NK-92 (cell line): Measurements from ENCODE around the gene MAD1L1.
"Not testable (repeated sequence)": the region's sequence is repeated elsewhere in the genome, so short reads cannot be mapped to it uniquely, and the experiment has no call there.

Experiments
- DNase-seq: peaks from one replicate; lab custom pipeline; 2025; ENCODE audit not compliant: unreplicated experiment; lab: John Stamatoyannopoulos, UW

Gene MAD1L1

DNA sequence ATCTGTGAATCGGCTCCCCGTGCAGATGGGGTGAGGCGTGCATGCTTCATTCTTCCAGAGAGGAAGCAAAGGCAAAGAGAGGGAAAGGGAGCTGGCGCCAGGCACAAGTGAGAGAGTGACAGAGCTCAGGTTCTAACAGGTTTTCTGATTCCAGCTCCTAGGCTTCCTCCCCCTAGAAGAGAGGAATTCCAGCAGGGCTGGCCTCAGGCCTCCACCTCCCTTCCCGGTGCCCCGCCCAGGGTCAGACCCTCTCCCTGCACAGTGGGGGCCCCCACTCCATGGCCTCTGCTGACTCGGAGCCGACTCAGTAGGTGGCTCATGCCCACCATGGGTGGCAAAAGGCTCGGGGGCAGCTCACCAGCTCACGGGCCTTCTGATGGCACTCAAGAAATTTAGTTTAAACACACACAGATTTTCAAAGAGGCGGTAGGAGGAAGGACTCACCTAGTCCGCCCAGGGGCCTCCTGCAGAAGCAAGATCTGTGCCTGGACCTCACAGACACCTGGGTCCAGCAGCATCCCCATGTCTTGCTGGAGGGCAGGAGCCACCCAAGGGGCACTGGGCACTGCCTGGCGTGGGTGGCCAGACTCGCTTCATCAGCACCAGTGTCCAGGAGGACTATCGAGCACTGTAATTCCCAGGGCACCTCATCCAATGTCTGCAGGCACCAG, 183.5 kb downstream of the MAD1L1 start:
- no peak for DNase-seq

DNA sequence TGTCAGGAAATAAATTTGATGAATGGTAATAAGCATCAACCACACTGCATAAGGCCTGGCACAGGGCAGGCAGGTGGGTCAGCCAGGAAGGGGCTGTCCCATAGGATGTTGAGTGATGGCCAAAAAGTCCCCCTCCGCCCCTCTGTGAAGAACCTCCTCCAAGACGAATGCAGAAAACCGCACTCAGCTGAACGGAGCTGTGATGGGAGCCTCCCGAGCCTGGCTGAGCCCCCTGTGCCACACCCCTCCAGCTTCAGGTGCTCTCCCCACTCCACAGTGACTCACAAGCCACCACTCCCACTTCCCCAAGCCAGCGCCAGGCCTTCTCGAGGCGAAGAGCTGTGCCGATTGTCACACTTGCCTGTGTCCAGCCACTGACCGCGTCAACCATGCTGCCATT, 184.2 kb downstream of the MAD1L1 start:
- no peak for DNase-seq

DNA sequence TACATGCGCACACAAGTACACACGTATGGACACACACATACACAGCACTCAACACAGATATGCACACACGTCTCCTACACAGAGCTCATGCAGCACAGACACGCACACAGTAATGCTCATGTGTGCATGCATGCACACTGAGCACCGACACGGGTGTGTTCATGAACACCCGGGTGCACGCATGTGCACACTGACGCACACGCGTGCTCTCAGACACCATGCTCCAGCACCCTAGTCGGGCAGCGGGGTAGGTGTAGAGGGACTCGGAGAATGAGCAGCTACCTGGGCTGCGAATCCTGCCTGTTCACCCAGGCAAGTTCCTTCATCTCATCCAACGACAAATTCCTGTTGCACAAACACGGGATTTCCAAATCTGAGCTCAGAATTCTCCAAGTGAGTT, 184.7 kb downstream of the MAD1L1 start:
- DNase-seq, result no peak

DNA sequence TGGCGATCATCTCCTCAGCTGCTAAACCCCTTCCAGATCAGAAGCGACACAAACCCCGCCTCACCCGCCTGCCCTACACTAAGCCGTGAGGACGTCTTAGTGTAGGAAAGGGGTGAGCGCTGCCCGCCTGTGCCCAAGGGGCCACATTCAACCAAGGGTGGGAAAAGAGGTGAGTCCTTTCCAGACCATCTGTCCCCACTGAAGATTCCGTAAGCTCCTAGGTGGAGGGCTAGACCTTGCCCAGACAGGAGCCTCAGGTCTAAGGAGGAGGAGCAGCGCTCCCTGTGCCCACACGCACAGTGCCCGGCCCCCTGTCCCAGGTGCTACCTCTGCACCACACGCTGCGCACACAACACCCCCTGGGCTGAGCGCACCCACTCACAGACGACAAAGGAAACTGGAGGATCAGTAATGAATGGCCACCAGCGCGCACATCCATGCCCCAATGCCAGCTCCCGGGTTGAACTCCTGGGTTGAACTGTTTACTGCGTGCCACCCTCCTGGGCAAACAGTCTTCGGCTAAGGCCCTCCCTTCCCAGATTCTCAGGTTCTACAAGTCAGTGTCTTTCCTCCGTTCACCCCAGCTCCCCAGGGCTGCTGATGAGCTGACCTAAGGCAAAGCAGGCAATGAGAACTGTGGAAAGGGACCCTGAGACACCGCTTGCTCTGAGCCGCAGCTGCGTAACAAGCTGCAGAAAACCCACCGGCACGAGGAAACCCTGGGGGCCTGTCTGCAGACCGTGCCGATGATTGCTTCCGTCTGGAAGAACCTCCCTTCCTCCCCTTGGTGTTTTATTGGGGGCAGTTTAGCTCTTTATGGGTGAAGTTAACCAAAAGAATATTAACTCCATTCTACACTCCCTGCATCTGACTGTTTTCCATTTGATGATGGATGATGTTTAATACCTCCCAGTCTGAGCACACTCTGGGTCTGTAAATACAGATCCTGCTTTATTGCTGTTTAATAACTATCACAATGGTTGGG, 185.9 kb downstream of the MAD1L1 start:
- no peak for DNase-seq

DNA sequence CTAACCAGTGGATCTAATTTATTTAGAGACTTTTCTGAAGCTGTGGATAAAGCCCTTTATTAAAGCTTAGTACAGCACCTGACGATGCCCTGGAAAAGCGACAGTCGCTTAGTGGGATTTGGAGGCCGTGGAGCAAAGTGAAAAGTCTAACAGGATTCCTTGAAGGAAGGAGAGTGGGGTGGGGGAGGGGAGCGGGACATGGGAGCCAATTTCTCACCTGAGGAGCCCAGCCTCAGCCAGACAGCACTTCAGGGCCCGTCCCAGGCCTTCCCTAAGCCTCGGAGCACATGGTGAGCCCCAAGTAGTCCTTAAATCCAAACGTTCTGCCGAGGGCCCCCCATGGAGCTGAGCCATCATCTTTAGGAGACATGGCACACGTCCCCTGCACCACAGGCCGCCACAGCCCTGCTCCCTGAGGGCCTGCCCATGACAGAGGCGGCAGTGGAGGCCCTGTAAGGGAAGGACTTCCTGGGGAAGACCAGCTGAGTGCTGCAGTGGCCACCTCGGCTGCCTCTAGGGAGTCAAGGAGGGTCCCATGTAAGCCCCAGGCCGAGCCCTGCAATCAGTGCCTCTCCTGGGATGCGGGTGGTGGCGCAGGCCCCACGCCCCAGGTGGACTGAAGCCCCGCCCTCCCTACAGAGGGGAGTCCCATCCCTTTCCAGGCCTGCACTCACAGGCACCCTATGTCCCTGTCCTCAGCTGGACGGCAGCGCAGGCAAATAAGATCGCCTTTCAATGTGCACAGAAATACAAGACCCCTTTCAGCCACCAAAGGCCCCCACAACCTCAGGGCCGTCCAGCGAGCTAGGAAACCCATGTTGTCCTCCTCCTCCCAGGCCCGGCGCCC, 187.0 kb downstream of the MAD1L1 start:
- DNase-seq, result no peak

DNA sequence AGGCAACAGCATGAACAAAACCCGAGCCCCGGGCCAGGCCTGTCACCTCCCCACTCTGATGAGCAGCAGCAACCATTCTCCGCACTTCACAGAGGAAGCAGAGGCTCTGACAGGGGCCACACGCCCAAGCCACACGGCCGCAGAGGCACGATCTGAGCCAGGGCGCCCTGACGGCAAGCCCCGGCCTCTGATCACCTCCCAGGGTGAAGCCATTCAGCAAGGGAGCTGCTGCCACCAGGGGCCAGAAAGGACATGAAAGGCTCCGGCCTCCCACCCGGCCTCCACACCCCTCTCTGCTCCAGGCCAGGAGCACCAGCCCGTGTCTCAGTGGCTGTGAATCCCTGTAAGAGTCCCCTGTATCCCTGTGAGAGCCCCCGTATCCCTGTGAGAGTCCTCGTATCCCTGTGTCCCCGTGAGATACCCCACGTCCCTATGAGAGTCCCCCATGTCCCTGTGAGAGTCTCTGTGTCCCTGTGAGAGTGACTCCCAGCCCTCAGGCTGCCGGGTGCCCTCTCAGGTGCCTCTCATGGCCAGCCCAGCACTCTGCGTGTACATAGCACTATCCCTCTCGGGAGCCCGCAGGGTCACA, 187.8 kb downstream of the MAD1L1 start:
- DNase-seq, result no peak

DNA sequence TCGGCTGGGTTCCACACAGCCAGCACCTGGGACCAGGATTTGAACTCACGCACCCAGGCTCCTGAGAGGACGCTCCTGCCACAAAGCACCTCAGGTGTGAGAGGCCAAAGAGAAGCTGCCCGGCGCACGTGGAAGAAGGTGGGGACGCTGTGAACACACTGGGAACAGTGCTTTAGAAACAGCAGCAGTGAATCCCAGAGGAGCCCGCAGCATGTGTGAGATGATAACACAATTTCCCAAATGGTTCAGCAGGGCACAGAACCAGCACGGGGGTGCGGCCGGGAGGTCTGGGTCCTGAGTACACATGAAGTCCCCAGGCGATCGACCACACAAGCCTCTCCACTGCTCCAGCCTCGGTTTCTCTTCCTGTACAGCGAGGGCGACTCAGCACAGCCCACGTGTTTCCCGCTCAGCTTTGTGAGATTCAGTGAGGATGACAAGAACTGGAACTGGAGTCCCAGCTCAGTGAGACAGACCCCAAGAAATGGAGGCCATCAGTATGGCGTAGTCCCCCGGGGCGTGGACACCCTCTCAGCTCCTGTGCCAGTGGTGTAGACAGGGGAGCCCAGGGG, 188.3 kb downstream of the MAD1L1 start:
- no peak for DNase-seq

DNA sequence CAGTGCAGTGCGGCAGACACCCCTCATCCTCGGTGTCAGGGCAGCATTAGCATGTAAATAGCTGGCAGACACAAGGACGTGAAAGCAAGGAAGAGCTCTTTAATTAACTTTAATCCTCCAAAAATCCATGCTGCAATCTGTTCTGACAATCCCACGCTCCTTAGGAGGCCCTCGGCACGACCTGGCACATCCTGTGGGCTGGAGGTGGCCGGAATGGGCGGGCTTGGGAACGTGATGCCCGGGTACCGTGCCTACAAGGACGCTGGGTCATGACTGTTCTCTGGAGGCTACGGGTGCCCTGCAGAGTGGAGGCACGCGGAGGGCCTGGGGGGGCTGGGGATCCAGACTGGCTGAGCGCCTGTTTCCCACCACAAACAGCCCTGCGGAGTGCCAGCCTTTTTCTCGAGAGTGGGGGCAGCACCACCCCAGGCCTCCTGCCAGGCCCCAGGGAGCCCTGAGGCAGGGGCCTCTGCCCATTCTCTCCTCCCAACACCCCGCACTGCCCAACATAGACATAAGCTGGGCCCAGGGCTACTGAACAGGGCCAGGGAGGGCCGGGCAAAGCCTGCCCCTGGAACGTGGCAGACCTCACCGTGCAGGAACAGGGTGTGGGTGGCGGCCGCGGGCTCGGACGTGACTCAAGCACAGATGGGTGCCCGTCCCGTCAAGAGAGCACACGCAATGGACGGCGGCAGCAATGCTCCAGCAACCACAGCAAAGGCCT, 189.3 kb downstream of the MAD1L1 start:
- DNase-seq, result no peak

DNA sequence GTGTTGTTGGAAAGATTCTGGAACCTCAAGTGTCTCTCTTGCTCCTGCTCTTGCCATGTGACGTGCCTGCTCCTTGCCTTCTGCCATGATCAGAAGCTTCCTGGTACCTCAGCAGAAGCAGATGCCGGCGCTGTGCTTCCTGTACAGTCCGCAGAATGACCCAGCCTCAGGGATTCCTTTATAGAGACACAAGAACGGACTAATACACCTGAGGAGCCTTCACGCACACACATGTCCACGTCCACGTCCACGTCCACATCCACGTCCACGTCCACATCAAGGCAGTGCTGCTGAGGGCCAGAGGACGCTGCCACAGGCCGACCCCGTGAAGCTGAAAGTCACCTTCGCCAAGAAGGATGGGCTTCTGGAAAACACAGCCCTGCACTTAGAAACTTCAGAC, 190.1 kb downstream of the MAD1L1 start:
- no peak for DNase-seq

DNA sequence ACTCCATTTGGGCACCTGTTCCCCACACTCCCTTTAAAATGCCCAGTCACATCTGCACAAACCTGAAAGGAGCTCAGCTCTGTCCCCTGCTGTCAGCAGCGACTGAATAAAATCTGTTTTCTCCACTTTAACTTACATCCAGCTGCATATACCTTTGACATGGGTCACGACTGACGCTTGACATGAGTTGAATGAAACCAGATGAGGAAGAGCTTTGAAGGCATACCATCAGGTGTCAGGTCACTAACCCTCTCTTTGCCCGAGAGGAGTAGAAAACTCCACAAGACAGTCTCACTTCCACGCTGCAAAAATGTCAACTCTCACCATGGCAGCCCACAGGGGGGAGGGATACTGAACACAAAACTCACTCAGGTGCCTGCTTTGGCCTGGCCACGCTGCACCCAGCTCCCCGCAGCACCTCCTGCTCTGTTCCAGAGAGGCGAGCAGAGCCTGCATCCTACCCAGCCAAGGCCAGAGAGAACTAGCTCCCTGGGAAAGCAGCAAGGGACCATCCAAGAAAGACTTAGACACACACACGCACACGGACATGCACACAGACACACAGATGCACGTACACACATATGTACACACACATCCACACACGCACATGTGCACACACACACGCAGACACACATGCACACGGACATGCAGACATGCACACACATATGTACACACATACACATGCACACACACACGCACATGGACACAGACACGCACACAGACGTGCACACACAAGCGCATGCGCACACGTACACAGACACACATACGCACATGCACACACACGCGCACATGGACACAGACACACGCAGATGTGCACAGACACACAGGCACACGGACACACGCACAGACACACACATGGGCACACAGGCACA, 191.0 kb downstream of the MAD1L1 start:
- DNase-seq, result no peak

DNA sequence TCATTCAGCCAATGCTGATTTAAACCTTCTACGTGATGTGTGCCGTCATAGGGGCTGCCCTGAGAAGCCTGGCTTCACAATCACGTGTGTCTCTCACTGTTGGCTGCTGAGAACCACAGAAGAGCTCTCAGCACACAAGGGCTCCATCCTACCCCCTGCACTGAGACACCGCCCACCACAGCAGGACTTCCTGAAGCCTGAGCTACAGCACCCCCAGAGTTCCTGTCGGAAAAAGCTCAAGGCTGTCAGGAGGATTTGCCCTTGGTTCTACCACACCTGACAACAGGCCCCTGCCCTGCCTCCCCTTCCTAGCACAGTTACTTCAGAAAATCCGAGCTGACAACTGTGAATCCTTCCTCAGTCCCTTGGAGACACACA, 191.9 kb downstream of the MAD1L1 start:
- no peak for DNase-seq

DNA sequence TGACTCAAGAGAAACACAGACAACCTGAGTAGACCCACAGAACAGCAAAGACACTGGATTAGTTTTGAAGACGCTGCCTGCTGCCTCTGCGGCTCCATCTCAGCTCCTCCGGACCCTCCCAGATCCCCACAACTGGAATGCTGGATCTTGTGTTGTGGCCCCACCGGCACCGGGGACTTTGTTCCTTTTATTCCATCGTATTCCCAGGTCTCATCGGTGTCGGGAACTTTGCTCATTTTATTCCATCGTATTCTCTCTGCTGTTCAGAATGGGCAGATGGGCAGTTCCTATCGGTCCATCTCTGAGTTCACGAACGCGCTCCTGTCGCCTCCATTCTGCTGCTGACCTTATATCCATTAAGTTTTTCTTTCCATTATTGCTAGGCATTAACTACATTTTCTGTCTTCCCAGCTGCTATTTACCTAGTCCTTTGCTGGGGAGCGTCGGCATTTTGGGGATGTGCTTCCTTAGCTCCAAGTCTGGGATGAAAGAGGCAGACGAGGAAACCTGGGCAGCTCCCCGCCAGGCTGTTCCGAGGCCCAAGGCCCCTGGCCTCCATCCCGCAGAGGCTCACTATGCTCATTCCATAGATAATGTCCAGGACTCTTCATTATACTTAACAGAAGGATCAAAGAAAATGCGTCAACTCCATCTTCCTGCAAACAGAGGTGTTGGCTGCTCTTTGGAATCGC, 192.4 kb downstream of the MAD1L1 start:
- no peak for DNase-seq

DNA sequence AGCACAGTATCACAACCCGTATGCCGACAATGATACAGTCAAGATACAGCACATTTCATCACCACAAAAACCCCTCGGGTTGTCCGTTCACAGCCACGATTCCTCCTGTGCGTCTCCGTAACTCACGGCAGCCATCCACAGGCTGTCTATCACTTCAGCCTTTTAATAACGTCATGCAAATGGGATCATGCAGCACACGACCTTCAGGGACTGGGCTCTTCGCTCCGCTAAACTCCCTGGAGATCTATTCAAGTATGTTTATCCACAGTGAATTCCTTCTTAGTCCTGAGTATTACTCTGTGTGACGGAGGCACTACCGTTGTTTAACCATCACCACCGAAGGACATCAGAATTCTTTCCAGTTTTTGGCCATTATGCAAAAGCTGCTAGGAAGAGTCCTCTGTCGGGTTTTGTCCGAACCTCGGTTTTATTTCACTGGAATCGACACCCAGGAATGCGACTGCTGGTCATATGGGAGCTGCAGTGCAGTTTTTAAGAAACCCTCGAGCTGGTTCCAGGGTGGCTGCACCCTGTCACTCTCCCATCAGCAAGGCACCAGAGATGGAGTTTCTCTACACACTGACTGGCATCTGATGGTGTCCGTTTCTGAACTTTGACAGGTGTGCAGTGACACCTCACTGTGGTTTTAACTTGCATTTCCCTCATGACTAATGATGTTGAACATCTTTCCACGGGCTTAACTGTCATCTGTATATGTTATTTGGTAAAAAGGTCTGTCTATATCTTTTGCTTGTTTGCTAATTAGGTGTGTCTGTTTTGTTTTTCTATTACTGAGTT, 193.6 kb downstream of the MAD1L1 start:
- no peak for DNase-seq

DNA sequence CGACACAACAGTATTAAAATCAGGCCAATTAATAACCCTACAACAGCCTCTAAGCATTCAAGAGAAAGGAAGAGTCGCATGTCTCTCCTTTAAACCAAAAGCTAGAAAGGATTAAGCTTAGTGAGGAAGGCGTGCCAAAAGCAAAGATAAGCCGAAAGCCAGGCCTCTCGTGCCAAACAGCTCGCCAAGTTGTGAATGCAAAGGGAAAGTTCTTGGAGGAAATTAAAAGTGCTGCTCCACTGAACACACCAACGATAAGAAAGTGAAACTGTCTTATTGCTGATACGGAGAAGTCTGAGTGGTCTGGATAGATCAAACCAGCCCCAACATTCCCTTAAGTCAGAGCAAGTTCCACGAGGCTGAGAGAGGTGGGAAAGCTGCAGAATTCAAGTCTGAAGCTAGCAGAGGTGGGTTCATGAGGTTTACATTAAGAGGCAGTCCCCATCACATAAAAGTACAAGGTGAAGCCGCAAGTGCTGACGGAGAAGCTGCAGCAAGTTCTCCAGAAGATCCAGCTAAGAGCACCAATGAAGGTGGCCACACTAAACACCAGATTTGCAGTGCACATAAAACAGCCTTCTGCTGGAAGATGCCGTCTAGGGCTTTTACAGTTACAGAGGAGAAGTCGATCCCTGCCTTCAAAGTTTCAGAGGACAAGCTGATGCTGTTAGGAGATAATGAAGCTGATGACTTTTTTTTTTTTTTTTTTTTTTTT, 194.8 kb downstream of the MAD1L1 start:
- no peak for DNase-seq

DNA sequence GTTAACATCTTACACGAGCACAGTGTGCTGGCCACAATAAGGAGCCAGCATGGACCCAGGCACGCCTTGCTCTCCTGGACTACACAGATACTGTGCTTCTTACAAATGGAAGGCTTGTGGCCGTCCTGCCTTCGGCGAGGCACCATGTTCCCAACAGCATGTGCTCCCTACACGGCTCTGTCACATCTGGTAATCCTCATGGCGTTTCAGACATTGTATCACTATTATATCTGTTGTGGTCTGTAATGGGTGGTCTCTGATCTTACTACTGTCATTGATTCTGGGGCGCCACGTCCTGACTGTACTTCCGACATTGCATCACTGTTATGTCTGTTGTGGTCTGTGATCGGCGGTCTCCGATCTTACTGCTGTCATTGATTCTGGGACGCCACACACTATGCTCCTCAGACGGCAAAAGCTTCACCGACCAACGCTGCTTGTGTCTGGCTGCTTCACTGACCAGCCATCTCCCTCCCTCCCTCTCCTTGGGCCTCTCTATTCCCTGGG, 195.4 kb downstream of the MAD1L1 start:
- no peak for DNase-seq

DNA sequence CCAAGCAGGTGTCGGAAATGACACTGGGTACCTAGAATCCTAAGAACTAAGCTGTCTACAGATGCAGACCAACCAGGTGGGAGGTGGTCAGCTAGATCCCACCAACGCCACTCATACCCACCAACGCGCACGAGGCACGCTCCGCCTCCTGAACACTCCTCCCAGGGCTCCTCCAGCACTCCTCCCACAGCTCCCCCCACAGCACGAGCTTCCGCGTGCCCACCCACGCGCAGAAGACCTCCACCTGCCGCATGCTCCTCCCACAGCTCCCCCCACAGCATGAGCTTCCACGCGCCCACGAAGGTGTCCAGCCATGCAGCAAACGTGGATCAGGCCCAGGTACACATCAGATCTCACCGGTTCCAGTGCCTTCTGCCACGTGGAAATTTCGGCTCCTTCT, 196.0 kb downstream of the MAD1L1 start:
- no peak for DNase-seq

DNA sequence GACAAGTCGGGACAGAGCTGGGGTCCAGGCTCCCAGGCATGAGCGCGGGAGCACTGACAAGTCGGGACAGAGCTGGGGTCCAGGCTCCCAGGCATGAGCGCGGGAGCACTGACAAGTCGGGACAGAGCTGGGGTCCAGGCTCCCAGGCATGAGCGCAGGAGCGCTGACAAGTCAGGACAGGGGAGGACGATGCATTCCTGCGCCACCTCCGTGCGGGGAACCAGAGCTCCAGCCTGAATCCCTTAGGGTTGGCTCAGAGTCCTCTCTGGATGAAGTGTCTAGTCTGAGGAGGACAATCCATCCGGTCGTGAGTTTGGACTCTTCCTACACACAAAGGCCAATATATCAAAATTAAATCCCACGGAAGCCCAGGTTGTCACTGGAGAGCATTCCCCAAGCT, 196.5 kb downstream of the MAD1L1 start:
- DNase-seq, result not testable (repeated sequence)
